Inferior parietal cortex (tissue), 1 donor: ENCODE data around the gene CFAP61.

ENCODE experiments used
- DNase-seq: peaks from one replicate; pipeline ENCODE4 v3.0.0-alpha.2; 2016; ENCODE audit errors: extremely low spot score

CFAP61 gene

GRCh38 chr20:20365480-20366161, 313.3 kb downstream of the CFAP61 start:
- DNase-seq, result no peak

GRCh38 chr20:20366551-20366875, 314.2 kb downstream of the CFAP61 start:
- DNase-seq, result no peak

GRCh38 chr20:20366876-20367574, 314.7 kb downstream of the CFAP61 start:
- DNase-seq, result no peak

GRCh38 chr20:20367575-20368417, 315.5 kb downstream of the CFAP61 start, which contains the start of gene INSM1:
TSS of gene INSM1 (plus strand) at chr20:20368104. CDS start at chr20:20368268, 164 bp downstream.
- no peak for DNase-seq

GRCh38 chr20:20368418-20369249, 316.3 kb downstream of the CFAP61 start:
- DNase-seq, result no peak

- no peak for DNase-seq
These were observed 317.1 kb downstream of the CFAP61 start for GRCh38 chr20:20369250-20370093.

GRCh38 chr20:20370094-20370575, 317.8 kb downstream of the CFAP61 start:
- no peak for DNase-seq

GRCh38 chr20:20371083-20371482, 318.8 kb downstream of the CFAP61 start:
- DNase-seq, result no peak

- DNase-seq, result no peak
These were observed 319.3 kb downstream of the CFAP61 start for GRCh38 chr20:20371681-20372080.

- DNase-seq, result no peak
These were observed 320.8 kb downstream of the CFAP61 start for GRCh38 chr20:20373091-20373571.

GRCh38 chr20:20375862-20376261, 323.5 kb downstream of the CFAP61 start:
- no peak for DNase-seq

GRCh38 chr20:20386192-20386591, 333.9 kb downstream of the CFAP61 start:
- no peak for DNase-seq

- DNase-seq, result no peak
These were observed 338.1 kb downstream of the CFAP61 start for GRCh38 chr20:20390393-20390792.

- DNase-seq, result no peak
These were observed 338.8 kb downstream of the CFAP61 start for GRCh38 chr20:20391115-20391514.

GRCh38 chr20:20391766-20392165, 339.4 kb downstream of the CFAP61 start:
- no peak for DNase-seq

- DNase-seq, result no peak
These were observed 341.1 kb downstream of the CFAP61 start for GRCh38 chr20:20393207-20394120.

- DNase-seq, result no peak
These were observed 342.8 kb downstream of the CFAP61 start for GRCh38 chr20:20395087-20395486.

GRCh38 chr20:20395903-20396568, 343.7 kb downstream of the CFAP61 start:
- DNase-seq, result no peak

- DNase-seq, result no peak
These were observed 344.5 kb downstream of the CFAP61 start for GRCh38 chr20:20396794-20397193.
